Hepatocyte (in vitro differentiated cells): Measurements from ENCODE around the gene VAPB.

Experiments used
- CTCF ChIP-seq: fragments of 200-600 bp; sonication (generic); IDR thresholded peaks from 2 replicates; pipeline ENCODE4 v1.5.1; 2016; ENCODE audit warnings: antibody characterized with exemption, mild to moderate bottlenecking; ENCODE audit not compliant: poor library complexity
- EZH2phosphoT487 ChIP-seq: fragments of 200-600 bp; sonication (generic); IDR thresholded peaks from one replicate; pipeline ENCODE4 v1.6.1; 2018; ENCODE audit warnings: antibody characterized with exemption, mild to moderate bottlenecking, low read depth, moderate library complexity; ENCODE audit not compliant: unreplicated experiment, severe bottlenecking

- no peak for TF ChIP-seq EZH2phosphoT487
- no peak for TF ChIP-seq CTCF
Observed at GRCh38 chr20:58377017-58377416, 12.0 kb upstream of the VAPB start.
